Measurements from ENCODE around the gene PTPN12.

GRCh38 chr7:77655836-77656455, 118.9 kb downstream of the PTPN12 start:
- no peak for TF ChIP-seq POLR2A (IDR thresholded peaks at IDR 0.05)
- no peak for TF ChIP-seq CTCF (IDR thresholded peaks at IDR 0.05)
- no peak for TF ChIP-seq EP300 (IDR thresholded peaks at IDR 0.05; ENCODE audit: low read depth)
- no peak for TF ChIP-seq POLR2AphosphoS5 (IDR thresholded peaks at IDR 0.05)
